Hematopoietic multipotent progenitor cell treated with erythropoietin and hydrocortisone succinate and interleukin-3 and kit ligand, for 4 days (in vitro differentiated cells): ENCODE measurements around the gene SFT2D2.

Source experiments
- DNase-seq: peaks from one replicate; pipeline ENCODE4 v3.0.0-alpha.2; 2015

SFT2D2 gene

DNA sequence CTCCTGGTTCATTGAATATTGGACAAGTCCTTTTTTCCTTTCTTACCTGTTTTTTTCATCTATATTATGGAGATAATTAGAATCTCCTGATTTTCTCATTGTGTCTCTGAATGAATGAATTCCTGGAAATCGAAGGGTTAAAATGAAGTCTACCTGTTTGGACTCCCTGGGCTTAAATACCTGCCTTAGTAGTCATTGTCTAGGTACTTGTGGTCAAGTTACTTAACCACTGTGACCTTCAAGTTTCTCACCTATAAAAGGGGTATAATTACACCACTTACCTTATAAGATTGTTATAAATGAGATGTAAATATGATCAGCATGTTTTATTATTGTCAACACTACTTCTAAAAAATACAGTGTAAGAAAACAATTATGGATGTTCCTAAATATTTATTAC, 45.8 kb downstream of the SFT2D2 start:
- no peak for DNase-seq

DNA sequence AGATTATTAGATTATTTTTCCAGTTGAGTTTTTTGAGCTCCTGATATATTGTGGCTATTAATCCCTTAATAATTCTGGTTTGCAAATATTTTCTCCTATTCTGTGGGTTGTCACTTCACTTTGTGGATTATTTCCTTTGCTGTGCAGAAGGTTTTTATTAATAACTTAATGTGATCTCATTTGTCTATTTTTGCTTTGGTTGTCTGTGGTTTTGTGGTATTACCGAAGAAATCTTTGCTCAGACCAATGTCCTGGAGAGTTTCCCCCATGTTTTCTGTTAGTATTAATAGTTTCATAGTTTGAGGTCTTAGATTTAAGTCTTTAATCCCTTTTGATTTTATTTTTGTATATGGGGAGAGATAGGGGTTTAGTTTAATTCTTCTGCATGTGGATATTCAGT, 47.8 kb downstream of the SFT2D2 start:
- no peak for DNase-seq

- DNase-seq: no peak
These were observed 53.4 kb downstream of the SFT2D2 start for GRCh38 chr1:168279253-168279652.

DNA sequence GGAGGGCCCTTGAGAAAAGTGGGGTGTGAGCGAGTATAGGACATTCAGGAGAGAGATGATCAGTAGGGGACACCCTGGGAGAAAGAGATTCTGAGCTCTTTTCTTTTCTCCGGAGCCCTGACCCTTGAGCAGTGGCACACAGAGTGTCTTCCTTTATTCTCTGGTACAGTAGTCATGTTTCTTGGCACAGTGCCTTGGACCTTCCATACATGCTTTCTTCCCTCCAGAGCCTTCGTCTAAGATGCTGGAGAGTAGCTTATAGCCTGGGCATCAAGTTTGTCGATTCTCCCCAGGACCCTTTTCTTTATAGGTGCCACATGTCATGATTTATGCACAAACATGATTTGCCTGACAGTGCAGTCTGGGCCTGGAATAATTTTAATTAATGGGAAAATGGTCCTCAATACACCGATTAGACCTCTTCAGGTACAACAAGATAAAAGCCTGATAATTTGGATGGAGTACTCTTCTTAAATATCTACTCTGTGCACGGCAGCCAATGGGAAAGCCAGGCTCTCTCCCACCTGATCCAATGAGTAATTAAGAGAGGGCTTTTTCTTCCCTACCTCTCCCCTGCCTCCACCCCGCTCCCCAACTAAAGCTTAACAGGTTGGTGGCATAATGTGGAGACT, 54.6 kb downstream of the SFT2D2 start, which contains the start of gene TBX19:
TBX19 (plus strand) TSS at position 582 of the 632 bp plus-strand sequence. CDS start 214 bp downstream, outside the sequence.
- peak; percentile 44 for DNase-seq

DNA sequence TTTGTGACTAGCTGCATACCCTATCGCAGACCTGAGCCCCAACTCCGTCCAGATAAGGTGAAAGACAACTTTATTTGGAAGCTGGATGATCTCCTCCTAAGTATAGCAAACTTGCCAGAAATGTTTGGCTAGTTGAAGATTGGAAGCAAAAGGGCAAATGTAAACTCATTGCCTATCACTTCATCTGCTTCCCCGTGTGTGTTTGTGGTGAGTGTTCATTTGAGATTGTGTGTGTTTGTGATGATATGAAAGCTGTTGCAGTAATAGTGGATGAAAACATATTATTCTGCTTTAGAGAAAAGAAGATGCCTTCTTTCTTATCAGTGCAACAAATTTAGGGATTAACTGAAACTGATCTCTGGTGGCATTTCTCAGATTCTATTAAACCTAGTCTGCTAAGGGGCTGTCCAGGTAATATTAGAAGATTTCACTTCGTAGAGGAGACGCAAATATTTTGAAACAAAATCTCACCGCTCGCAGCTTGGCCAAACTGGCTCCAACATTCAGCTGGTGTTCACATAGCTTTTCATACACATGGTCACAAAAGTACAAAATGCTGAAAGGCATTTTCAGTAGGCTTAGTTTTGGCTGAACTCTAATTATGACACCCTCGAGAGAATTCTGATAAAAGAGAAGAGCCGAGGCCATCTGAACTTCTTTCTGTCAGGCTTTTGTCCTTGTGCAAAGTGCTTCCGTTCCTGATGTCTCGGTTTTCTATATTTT, 56.0 kb downstream of the SFT2D2 start:
- peak; percentile 86 for DNase-seq

GRCh38 chr1:168285521-168285790, 59.7 kb downstream of the SFT2D2 start:
- DNase-seq: no peak

- no peak for DNase-seq
These were observed 60.4 kb downstream of the SFT2D2 start for GRCh38 chr1:168285971-168286927.

GRCh38 chr1:168287237-168287664, 61.4 kb downstream of the SFT2D2 start:
- DNase-seq: peak; percentile 69

DNA sequence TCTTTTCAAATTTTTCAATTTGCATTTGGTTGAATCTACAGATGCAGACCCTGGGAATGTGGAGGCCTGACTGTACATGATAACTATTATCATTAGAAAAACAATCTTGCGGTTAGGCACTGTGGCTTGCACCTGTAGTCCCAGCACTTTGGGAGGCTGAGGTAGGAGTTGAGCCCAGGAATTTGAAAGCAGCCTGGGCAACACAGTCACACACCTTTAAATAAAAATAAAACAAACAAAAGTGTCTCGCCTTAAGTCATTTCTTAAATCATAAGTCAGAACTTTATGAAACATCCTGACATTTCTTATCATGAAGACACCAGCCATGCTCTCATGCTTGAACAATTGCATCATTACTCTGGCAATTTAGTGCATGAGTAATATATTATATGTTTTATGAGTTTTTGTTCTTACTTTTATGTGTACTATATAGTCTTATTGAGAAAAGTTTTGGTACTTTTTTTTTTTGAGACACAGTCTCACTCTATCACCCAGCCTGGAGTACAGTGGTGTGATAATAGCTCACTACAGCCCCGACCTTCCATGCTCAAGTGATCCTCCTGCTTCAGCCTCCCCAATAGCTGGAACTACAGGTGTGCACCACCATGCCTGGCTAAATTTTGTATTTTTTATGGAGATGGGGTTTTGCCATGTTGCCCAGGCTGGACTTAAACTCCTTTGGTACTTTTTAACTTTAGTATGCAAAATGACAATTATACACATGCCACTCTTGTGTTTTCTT, 62.7 kb downstream of the SFT2D2 start:
- peak; percentile 35 for DNase-seq

DNA sequence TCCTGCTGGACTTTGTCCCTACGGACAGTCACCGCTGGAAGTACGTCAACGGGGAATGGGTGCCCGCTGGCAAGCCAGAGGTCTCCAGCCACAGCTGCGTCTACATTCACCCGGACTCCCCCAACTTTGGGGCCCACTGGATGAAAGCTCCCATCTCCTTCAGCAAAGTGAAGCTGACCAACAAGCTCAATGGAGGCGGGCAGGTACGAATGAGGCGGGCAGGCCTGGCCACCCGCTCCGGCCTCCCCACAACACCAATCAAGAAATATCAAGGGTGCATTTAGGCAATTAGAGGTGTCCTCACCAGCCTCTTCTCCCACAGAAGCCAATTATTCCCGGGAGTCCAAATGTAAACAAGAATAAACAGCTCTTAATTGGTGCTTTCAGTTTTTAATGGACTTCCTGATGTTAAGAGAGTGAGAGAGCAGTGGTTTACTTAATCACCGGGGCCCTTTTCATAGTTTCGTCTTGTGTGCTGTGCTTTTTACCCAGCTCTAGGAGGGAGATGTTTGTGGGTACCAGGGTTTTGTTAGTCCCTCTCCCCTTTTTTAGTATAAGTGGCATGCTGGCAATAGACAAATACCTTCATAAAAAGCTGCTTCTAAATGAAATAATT, 65.5 kb downstream of the SFT2D2 start:
- DNase-seq: no peak

DNA sequence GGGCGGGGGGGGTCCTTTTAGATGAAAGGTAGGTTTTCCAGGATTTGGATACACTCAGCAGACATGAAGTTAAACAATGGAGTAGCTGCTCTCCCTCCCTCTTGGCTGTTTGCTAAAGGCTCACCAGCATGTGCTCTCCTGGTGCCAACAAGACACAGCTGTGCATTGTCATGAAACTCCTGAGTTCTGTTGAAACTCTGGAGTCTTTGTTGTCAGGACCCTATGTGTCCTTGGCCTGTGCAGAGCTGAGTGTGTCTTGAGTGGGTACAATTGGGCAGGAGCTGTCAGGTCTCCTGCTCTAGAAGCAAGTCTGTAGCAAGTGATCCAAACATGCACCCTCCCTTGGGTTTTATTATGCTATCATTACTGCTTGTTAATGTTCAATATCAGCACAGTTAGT, 67.6 kb downstream of the SFT2D2 start:
- DNase-seq: no peak

DNA sequence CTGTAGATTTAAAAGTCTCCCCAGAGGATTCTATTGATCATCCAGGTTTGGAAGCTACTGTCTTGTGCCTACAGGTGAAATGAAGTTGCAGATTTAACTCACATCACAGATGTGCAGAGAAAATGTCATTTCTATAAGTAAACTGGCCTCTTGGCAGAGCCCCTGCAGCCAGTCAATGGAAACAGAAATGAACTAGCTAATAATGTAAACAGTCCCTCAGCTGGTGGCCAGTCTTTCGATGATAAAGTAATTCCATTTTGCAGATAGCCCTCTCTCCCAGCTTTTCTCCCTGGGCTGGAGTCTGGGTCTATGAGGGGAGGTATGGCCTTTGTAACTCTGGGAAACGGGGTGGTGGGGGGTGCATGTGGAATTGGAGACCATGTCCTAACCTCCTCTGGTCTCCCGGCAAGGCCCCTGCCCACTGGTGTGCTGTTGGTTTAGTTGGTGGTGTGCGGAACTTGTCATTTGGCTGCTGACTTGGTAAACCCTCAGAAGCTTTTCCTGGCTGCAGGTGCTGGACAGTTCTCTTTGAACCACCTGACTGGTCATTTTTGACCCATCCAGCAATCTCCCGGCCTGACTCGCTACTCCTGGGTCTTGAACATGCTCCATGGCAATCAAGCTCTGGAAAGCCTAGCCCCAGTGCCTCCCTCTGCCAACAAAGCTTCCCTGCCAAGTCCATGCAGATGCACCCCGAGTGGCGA, 69.8 kb downstream of the SFT2D2 start:
- no peak for DNase-seq

- DNase-seq: no peak
These were observed 71.4 kb downstream of the SFT2D2 start for GRCh38 chr1:168297019-168297730.

DNA sequence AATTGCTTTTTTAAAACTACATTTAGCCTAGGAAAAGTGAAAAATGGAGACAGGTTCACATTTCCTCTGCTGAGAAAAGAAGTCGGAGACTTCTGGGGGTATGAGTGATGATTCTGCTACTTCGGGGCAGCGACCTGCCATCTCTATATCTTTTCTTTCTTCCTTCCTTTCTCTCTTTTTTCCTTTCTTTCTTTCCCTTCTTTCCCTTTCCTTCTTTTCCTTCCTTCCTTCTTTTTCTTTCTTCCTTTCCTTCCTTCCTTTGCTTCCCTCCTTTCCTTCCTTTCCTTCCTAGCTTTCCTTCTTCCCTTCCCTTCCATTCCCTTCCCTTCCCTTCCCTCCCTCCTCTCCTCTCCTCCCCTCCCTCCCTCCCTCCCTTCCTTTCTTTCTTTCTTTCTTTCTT, 72.6 kb downstream of the SFT2D2 start:
- DNase-seq: no peak

GRCh38 chr1:168300626-168301025, 74.8 kb downstream of the SFT2D2 start:
- DNase-seq: no peak

- no peak for DNase-seq
These were observed 76.0 kb downstream of the SFT2D2 start for GRCh38 chr1:168301664-168302320.
